ENCODE results near the gene NPFFR1. TPM values are rescaled to one million over a fixed set of nuclear protein-coding genes. Genes with fewer than 3 reads are reported as not detected.

Gene NPFFR1
- total and polyA plus RNA-seq, 9 donors, result 0.02 to 0.14 (median 0.05) TPM; not detected in 1

GRCh38 chr10:70271996-70272924 lies 11.5 kb downstream of the NPFFR1 start:
- Histone ChIP-seq H3K4me1 (ENCODE audit: control insufficient read depth, insufficient read depth, low read length) (no peaks in the 10 kb centered on the region), H3K4me3 (ENCODE audit: low read length) (no peak overlapping the region), H3K27me3 (ENCODE audit: control insufficient read depth, insufficient read depth, low read length) (peaks cover 7% of the 10 kb centered on the region), H3K9me3 (replicated peaks; ENCODE audit: control insufficient read depth, low read depth, low read length) (peaks cover 4% of the 10 kb centered on the region), H3K27ac (ENCODE audit: low read length) (no peak overlapping the region), H3K36me3 (ENCODE audit: control insufficient read depth, insufficient read depth, low read length) (no peaks in the 10 kb centered on the region)
- WGBS (ENCODE audit: insufficient coverage), result 66% methylated on average over 8 of the region's 17 CpGs
- DNase-seq, result no peak

- peaks cover 4% of the 10 kb centered on the region for H3K9me3 ChIP-seq (replicated peaks; ENCODE audit: control insufficient read depth, low read depth, low read length)
- WGBS (ENCODE audit: insufficient coverage), result 78% methylated on average over 1 of the region's 2 CpGs
- DNase-seq, result no peak
Measured at GRCh38 chr10:70270952-70271351, 12.9 kb downstream of the NPFFR1 start.

GRCh38 chr10:70269741-70270140 lies 14.1 kb downstream of the NPFFR1 start:
- no peaks in the 10 kb centered on the region for H3K4me1 ChIP-seq (ENCODE audit: control insufficient read depth, insufficient read depth, low read length)
- H3K36me3 ChIP-seq (ENCODE audit: control insufficient read depth, insufficient read depth, low read length), result no peaks in the 10 kb centered on the region
- DNase-seq, result no peak
- WGBS (ENCODE audit: insufficient coverage), result 93% methylated on average over 1 of the region's 3 CpGs
- H3K27ac ChIP-seq (ENCODE audit: low read length), result no peak overlapping the region
- H3K27me3 ChIP-seq (ENCODE audit: control insufficient read depth, insufficient read depth, low read length), result peaks cover 21% of the 10 kb centered on the region
- H3K4me3 ChIP-seq (ENCODE audit: low read length), result no peak overlapping the region
- H3K9me3 ChIP-seq (replicated peaks; ENCODE audit: control insufficient read depth, low read depth, low read length), result no peaks in the 10 kb centered on the region

More at GRCh38 chr10:70270952-70271351, 12.9 kb downstream of the NPFFR1 start:
- H3K36me3 ChIP-seq (ENCODE audit: control insufficient read depth, insufficient read depth, low read length), result no peaks in the 10 kb centered on the region
- no peak overlapping the region for H3K4me3 ChIP-seq (ENCODE audit: low read length)
- peaks cover 12% of the 10 kb centered on the region for H3K27me3 ChIP-seq (ENCODE audit: control insufficient read depth, insufficient read depth, low read length)
- no peaks in the 10 kb centered on the region for H3K4me1 ChIP-seq (ENCODE audit: control insufficient read depth, insufficient read depth, low read length)
- no peak overlapping the region for H3K27ac ChIP-seq (ENCODE audit: low read length)

GRCh38 chr10:70268376-70268775 lies 15.4 kb downstream of the NPFFR1 start:
- no peak overlapping the region for H3K4me3 ChIP-seq (ENCODE audit: low read length)
- WGBS (ENCODE audit: insufficient coverage), result no CpG with 5 or more reads among the region's 4 CpGs

GRCh38 chr10:70267161-70267933 lies 16.5 kb downstream of the NPFFR1 start:
- Histone ChIP-seq H3K36me3 (ENCODE audit: control insufficient read depth, insufficient read depth, low read length) (no peaks in the 10 kb centered on the region), H3K9me3 (replicated peaks; ENCODE audit: control insufficient read depth, low read depth, low read length) (no peaks in the 10 kb centered on the region), H3K4me1 (ENCODE audit: control insufficient read depth, insufficient read depth, low read length) (no peaks in the 10 kb centered on the region), H3K27me3 (ENCODE audit: control insufficient read depth, insufficient read depth, low read length) (peaks cover 22% of the 10 kb centered on the region), H3K4me3 (ENCODE audit: low read length) (no peak overlapping the region), H3K27ac (ENCODE audit: low read length) (no peak overlapping the region)
- no CpG with 5 or more reads among the region's 9 CpGs for WGBS (ENCODE audit: insufficient coverage)
- DNase-seq, result no peak

More at GRCh38 chr10:70268376-70268775, 15.4 kb downstream of the NPFFR1 start:
- Histone ChIP-seq H3K27ac (ENCODE audit: low read length) (no peak overlapping the region), H3K4me1 (ENCODE audit: control insufficient read depth, insufficient read depth, low read length) (no peaks in the 10 kb centered on the region), H3K27me3 (ENCODE audit: control insufficient read depth, insufficient read depth, low read length) (peaks cover 20% of the 10 kb centered on the region), H3K9me3 (replicated peaks; ENCODE audit: control insufficient read depth, low read depth, low read length) (no peaks in the 10 kb centered on the region), H3K36me3 (ENCODE audit: control insufficient read depth, insufficient read depth, low read length) (no peaks in the 10 kb centered on the region)
- no peak for DNase-seq

- Histone ChIP-seq H3K4me3 (ENCODE audit: low read length) (no peak overlapping the region), H3K9me3 (replicated peaks; ENCODE audit: control insufficient read depth, low read depth, low read length) (no peaks in the 10 kb centered on the region)
Measured at GRCh38 chr10:70266701-70267100, 17.1 kb downstream of the NPFFR1 start.

GRCh38 chr10:70266056-70266455 lies 17.7 kb downstream of the NPFFR1 start:
- Histone ChIP-seq H3K36me3 (ENCODE audit: control insufficient read depth, insufficient read depth, low read length) (no peaks in the 10 kb centered on the region), H3K4me1 (ENCODE audit: control insufficient read depth, insufficient read depth, low read length) (no peaks in the 10 kb centered on the region), H3K27me3 (ENCODE audit: control insufficient read depth, insufficient read depth, low read length) (peaks cover 26% of the 10 kb centered on the region), H3K27ac (ENCODE audit: low read length) (no peak overlapping the region), H3K4me3 (ENCODE audit: low read length) (no peak overlapping the region), H3K9me3 (replicated peaks; ENCODE audit: control insufficient read depth, low read depth, low read length) (peaks cover 2% of the 10 kb centered on the region)
- no peak for DNase-seq
- WGBS (ENCODE audit: insufficient coverage), result 95% methylated on average over 6 of the region's 7 CpGs

More at GRCh38 chr10:70266701-70267100, 17.1 kb downstream of the NPFFR1 start:
- no peak for DNase-seq
- WGBS (ENCODE audit: insufficient coverage), result no CpG with 5 or more reads among the region's 1 CpG
- Histone ChIP-seq H3K27ac (ENCODE audit: low read length) (no peak overlapping the region), H3K4me1 (ENCODE audit: control insufficient read depth, insufficient read depth, low read length) (no peaks in the 10 kb centered on the region), H3K36me3 (ENCODE audit: control insufficient read depth, insufficient read depth, low read length) (no peaks in the 10 kb centered on the region), H3K27me3 (ENCODE audit: control insufficient read depth, insufficient read depth, low read length) (peaks cover 22% of the 10 kb centered on the region)

- WGBS (ENCODE audit: insufficient coverage), result 15% methylated on average over 5 of the region's 10 CpGs
- Histone ChIP-seq H3K4me3 (ENCODE audit: low read length) (no peak overlapping the region), H3K9me3 (replicated peaks; ENCODE audit: control insufficient read depth, low read depth, low read length) (peaks cover 4% of the 10 kb centered on the region), H3K27me3 (ENCODE audit: control insufficient read depth, insufficient read depth, low read length) (peaks cover 29% of the 10 kb centered on the region), H3K4me1 (ENCODE audit: control insufficient read depth, insufficient read depth, low read length) (no peaks in the 10 kb centered on the region), H3K36me3 (ENCODE audit: control insufficient read depth, insufficient read depth, low read length) (no peaks in the 10 kb centered on the region), H3K27ac (ENCODE audit: low read length) (no peak overlapping the region)
- DNase-seq, result no peak
Measured at GRCh38 chr10:70265032-70265689, 18.6 kb downstream of the NPFFR1 start.

- H3K4me3 ChIP-seq (ENCODE audit: low read length), result no peak overlapping the region
- DNase-seq, result no peak
- H3K36me3 ChIP-seq (ENCODE audit: control insufficient read depth, insufficient read depth, low read length), result no peaks in the 10 kb centered on the region
- H3K9me3 ChIP-seq (replicated peaks; ENCODE audit: control insufficient read depth, low read depth, low read length), result peaks cover 4% of the 10 kb centered on the region
- peaks cover 37% of the 10 kb centered on the region for H3K27me3 ChIP-seq (ENCODE audit: control insufficient read depth, insufficient read depth, low read length)
- 95% methylated on average over 2 of the region's 3 CpGs for WGBS (ENCODE audit: insufficient coverage)
- H3K4me1 ChIP-seq (ENCODE audit: control insufficient read depth, insufficient read depth, low read length), result peaks cover under 1% of the 10 kb centered on the region
- no peak overlapping the region for H3K27ac ChIP-seq (ENCODE audit: low read length)
Measured at GRCh38 chr10:70260734-70261133, 23.1 kb downstream of the NPFFR1 start.

- peaks cover 5% of the 10 kb centered on the region for H3K4me1 ChIP-seq (ENCODE audit: control insufficient read depth, insufficient read depth, low read length)
- no peak overlapping the region for H3K4me3 ChIP-seq (ENCODE audit: low read length)
- no peak overlapping the region for H3K27ac ChIP-seq (ENCODE audit: low read length)
- WGBS (ENCODE audit: insufficient coverage), result no CpG with 5 or more reads among the region's 1 CpG
- H3K27me3 ChIP-seq (ENCODE audit: control insufficient read depth, insufficient read depth, low read length), result peaks cover 40% of the 10 kb centered on the region
- H3K9me3 ChIP-seq (replicated peaks; ENCODE audit: control insufficient read depth, low read depth, low read length), result peaks cover 4% of the 10 kb centered on the region
- H3K36me3 ChIP-seq (ENCODE audit: control insufficient read depth, insufficient read depth, low read length), result no peaks in the 10 kb centered on the region
- no peak for DNase-seq
Measured at GRCh38 chr10:70260259-70260658, 23.5 kb downstream of the NPFFR1 start.
